ENCODE measurements around the gene TCAF2.
"Not testable (repeated sequence)": the region's sequence is repeated elsewhere in the genome, so short reads cannot be mapped to it uniquely, and the experiment has no call there.

DNA sequence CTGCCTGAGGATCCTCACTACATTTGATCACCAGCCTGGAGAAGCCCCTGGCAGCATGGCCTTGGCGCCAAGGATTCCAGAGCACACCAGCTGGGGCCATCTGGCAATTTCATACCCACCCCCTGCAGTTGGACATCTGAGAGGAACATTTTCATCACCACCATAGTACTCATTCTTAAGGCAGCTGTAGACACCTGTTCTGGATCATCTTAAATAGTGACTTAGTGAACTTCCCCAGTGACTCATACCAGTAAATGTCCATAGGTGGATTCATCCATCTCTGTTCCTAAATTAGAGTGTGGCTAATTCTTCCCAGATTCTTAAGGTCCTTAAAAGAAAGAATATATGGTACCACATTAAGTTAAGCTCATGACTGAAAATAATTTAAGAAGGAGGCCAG, 3.6 kb upstream of the TCAF2 start:
- TF ChIP-seq CTCF, POLR2A, POLR2AphosphoS5, EP300 (IDR thresholded peaks at IDR 0.05): not testable (repeated sequence)

Data from gastroesophageal sphincter (tissue), 3 donors.